ENCODE measurements around the gene EMILIN2. TPM values are rescaled to one million over a fixed set of nuclear protein-coding genes. Genes with fewer than 3 reads are reported as not detected.

The EMILIN2 gene
- polyA plus RNA-seq, 1 donor: 23.1 TPM

DNA sequence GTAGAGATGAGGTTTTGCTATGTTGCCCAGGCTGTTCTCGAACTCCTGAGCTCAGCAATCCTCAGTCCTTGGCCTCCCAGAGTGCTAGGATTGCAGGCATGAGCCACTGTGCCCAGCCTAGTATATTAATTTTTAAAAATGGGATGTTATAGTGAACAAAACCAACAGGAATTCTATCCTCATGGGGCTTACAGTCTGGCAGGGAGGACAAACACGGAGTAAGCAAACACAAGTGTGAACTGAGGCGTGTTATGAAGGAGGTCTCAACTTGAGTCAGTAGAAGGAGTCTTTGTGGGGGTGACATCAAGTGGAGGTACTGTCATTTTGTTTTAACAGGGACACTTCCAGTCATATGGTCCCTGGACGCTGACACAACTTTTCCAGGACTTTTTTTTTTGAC lies 33.1 kb downstream of the EMILIN2 start:
- no peak for DNase-seq

DNA sequence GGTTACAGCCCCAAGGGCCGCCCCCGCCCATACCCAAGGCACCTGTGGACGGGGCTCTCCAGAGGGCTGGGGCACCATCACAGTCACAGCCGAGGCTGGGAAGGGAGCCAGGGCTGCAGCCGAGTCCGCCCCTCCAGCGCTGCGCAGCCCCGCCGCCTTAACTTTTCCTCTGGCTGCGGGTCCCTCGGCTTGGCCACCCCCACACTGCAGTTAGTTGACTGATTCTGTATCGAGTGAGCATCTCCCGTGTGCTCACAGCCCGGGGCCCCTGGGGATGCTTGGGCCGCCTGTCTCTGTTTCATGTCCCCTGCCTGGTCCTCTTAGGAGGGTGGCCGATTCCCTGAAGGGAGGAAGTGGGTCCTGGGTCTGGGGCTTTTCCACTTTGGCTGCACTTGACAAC lies 33.7 kb downstream of the EMILIN2 start:
- no peak for DNase-seq

DNA sequence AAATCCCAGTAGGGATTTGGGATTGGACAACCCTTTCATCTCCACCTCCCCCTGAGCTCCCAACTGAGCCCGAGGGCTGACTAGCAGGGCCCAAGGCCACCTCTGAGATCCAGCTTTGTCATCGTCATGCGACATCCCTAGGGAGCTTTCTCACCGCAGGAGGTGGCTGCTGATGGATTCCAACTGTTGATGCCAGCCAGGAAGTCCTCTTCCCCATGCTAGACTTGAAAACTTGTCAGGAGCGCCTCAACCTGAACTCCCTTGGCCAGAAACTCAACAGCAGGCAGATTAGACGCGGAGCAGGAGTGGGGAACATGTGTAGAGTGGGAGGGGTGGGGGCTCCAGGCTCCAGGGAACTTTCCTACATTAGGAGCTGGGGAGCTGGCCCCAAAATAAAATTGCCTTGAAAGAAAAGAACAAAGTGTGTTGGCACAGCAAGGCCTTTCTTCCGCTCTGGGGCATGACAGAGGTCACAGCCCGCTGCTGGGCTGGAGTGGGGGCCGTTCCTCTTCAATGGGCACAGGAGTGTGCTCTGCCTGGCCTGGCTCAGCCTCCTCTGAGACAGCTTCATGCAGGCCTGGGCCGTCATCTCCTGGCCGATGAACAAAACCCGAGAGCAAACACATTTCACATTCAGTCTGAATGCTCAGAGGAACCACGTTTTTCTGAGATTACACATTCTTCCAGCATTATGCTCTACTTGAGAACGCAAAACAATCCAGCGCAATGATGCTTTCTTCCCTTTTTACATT lies 34.5 kb downstream of the EMILIN2 start:
- DNase-seq: peak; percentile 84

DNA sequence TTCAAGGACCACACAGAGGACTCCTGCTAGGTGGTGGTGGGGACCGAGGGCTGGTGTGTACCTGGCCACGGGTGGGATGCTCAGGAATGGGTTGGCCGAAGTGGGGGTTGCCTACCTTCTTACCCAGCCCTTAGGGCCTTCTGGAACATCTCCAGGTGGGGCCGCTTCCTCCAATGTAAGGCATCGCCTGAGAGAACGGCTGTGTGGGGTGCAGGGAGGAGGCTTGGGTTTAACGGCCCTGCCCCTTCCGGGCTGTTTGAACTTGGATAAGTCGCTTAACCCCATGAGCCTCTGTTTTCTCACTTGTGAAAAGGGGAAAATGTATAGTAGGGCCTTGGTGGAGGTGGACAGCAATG lies 35.0 kb downstream of the EMILIN2 start:
- no peak for DNase-seq

DNA sequence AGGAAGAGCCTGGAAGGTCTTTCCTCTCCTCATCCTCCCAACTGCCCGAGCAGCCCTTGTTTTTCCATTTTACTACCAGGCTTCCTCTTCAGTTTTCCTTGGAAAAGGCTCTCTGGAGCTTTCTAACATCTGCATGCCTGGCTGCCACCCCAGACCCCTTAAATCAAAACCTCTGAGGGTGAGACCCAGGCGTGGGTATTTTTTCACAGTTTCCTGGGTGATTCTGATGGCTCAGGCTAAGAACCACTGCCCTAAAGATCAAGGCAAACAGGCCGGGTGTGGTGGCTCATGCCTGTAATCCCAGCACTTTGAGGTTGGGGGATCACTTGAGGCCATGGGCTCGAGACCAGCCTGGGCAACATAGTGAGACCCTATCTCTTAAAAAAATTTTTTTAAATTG lies 35.4 kb downstream of the EMILIN2 start:
- DNase-seq: no peak

DNA sequence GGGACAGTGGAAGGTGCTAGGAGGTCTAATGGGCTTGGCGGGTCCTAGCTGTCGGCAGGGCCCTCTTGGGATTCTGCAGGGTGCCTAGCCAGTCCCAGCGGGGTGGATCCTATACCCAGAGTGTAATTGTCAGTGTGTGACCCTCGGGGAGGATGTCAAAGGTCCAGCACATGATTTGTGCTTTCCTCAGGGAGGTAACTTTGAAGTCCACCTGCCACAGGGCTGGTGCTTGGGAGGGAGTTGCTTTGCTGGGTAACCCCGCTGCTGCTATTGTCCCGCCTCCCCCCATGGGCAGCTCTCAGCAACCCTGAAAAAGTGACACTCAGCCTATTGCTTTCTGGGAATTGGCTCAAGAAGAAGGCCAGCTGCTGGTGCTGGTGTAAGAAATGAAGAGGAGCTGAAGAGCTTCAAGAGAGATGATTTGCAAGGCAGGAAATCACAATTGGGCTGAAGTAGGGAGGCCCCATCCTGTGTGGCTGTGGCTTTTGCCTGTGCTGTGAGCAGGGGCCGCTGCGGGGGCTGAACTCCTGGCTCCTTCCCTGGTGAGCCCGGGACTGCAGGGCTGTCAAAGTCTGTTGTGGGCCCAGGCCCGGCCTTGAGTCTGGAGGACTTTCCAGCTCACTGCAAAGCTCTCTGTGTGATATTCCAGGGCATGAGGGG lies 36.4 kb downstream of the EMILIN2 start:
- DNase-seq: no peak

DNA sequence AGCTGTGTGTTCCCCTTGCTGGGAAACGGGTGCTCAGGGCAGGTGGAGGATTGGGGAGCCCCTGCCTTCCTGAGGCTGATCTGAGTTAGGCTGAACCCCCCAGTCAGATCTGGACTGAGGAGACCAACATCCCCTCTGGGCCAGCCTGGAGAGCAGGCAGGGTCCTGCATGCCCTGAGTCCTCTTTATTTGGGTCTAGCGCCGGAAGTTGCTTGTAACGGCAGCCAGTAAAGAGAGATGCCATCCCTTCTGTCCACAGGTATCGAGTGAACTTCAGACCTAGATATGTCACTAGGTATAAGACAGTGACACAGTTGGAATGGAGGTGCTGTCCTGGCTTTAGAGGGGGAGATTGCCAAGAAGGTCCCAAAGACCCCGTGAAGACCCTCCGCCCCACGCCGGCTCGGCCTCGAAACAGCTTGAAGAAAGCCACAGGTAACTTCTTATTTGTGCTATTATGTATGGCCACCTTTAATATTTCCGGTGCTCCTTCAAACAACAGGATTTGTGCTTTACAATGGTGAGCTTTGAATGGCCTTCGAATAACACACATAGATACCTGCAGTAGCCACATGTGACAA lies 38.0 kb downstream of the EMILIN2 start:
- DNase-seq: no peak

DNA sequence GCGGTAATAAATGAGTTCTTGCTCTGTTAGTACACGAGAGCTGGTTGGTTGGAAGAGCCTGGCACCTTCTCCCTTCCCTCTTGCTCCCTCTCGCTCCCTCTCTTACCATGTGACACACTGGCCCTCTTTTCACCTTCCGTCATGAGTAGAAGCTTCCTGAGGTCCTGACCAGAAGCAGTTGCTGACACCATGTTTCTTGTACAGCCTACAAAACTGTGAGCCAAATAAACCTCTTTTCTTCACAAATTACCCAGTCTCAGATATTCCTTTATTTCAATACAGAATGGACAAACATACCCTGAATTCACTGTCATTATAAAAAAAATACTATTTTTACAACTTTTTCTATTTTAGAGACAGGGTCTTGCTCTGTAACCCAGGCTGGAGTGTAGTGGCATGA lies 40.7 kb downstream of the EMILIN2 start:
- DNase-seq: no peak

DNA sequence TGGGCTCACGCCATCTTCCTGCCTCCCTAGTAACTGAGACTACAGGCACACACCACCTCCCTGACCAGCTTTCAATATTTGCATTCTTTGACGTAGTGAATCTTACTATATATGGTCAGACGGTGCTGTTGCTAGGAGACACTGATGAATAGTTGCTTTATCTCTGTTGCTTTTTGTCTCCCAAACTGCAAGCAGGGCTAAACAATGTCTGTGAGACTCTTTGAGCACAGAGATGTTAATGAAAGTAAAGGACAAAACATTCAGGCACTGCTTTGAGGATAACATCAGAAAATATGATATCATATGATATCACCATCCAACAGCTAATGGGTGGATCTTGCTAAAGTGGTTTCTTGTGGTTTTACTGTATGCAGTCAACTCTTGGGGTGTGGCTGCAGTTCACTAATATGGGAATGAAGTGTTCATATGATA lies 43.0 kb downstream of the EMILIN2 start:
- no peak for DNase-seq

DNA sequence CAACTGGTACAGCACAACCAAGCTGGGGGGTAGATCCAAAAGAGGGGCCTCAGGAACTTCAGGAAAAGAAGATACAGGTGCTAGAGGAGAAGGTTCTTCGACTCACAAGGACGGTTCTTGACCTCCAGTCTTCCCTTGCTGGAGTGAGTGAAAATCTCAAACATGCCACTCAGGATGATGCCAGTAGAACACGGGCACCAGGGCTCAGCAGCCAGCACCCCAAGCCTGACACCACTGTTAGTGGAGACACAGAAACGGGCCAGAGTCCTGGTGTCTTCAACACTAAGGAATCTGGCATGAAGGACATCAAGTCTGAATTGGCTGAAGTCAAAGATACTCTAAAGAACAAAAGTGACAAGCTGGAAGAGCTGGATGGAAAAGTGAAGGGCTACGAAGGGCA lies 43.8 kb downstream of the EMILIN2 start:
- DNase-seq: no peak

DNA sequence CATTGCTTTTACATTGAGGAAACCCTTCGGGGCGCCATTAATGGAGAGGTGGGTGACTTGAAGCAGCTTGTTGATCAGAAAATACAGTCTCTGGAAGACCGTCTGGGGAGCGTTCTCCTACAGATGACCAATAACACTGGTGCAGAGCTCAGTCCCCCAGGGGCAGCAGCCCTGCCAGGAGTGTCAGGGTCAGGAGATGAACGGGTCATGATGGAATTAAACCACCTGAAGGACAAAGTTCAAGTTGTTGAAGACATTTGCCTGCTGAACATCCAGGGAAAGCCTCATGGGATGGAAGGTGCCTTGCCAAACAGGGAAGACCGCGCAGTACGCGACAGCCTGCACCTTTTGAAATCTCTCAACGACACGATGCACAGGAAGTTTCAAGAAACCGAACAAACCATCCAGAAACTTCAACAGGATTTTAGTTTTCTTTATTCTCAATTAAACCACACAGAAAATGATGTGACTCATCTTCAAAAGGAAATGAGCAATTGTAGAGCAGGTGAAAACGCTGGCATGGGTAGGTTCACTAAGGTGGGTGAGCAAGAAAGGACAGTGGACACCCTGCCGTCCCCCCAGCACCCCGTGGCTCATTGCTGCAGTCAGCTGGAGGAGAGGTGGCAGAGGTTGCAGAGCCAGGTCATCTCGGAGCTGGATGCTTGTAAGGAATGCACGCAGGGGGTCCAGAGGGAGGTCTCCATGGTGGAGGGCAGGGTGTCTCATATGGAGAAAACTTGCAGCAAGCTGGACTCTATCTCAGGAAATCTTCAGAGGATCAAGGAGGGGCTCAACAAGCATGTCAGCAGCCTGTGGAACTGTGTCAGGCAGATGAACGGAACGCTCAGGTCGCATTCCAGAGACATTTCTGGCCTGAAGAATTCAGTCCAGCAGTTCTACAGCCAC lies 45.0 kb downstream of the EMILIN2 start:
- no peak for DNase-seq

DNA sequence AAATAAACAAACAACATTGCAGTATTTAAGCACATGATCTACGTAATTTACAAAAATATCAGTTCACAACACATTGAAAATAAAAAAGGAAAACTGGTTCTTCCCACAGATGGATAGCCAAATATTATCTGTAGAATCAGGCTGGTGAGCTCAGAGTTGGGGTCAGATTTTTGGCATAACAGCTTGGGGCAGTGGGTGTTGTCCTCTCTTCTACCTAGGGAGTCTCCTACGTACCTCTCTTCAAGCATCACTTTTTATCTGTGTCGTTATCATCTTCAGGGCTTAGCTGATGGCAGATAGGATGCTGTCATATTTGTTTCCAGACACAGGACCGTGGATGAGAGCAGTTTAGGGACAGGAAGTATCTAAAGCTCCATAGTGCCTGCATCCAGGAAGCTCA lies 46.2 kb downstream of the EMILIN2 start:
- DNase-seq: no peak

DNA sequence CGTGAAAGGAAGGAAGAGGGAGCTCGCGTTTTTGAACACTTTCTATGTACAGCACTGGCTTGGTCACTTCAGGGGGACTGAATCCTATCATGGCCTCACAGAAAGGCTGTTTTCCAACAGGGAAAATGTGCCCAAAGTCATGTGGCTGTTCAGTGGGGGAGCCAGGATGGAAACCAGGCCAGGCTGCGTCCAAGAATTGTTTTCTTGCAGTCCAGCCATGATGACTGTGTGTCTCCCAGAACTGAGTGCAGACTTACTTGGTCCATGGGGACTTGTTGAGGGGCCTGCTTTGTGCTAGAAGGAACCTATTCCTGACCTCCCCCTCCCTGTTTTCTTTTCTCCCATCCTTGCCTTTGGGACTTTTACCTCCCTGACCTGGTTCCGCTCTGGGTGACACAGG lies 46.9 kb downstream of the EMILIN2 start:
- no peak for DNase-seq

DNA sequence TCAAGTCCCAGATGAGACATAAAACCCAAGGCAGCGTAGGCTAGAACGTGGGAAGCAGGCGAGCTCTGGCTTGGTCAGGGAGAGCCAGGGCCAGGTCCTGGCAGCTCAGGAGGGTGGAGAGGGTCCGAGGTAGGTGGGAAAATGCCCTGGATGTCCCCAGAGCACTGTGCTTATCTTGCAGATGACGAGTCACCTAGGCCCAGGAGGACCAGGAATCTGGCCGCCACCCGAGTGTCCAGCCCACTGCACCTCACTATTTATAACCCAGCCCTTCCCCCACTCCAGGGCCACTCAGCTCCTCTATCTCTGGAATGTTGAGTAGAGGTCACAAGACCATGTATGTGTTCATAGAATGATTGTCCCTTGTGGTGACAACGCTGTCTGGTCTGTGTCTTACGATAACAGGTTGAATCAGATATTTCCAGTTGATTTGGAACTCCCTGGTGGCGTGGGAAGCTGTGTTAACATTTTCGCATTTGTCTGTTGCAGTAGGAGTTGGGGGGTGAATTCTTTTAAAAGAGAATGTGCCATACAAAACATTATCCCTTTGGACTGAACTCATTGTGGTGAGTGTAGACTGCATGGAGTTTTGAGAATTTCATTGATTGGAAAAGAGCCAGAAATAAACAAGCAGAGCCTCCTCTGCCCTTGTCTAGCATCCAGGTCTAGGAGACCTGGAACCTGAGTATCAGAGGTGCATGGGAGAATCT lies 47.5 kb downstream of the EMILIN2 start:
- no peak for DNase-seq

DNA sequence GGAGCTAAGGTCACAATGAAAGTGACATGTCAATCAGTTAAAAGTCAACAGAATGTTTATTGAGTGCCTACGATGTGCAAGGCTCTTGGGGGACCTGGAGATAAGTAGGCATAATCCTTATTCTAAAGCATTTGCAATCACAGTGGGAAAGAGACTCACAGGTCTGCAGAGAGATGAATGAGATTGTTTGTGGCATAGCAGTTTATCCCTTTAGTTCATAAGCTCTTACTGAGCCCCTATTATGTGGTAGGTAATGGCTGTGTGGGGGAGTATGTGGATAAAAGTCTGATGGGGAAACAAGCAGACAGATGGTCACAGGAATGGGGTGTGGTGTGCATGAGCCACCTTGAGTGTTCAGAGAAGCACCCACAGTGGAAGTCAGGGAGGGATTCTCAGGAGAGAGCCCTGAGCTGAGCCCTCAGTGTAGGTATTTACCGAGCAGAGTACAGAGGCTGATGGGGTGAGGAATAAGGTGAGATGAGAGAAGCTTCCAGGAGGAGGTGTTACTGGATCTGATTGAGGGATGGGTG lies 48.1 kb downstream of the EMILIN2 start:
- DNase-seq: no peak

DNA sequence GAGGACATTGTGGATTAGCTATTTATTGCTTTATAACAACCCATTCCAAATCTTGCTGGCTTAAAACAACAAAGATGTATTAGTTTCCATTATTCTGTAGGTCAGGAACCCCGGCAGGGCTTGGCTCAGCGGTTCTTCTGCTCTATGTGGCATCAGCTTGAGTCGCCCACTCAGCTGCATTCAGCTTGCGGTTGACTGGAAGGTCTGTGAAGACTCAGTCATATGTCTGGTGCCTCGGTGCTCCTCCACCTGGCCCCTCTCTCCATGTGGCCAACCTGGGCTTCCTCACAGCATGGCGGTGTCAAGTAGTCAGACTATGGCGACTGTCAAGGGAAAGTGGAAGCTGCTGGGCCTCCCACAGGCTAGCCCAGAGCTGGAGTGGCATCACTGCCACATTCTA lies 48.6 kb downstream of the EMILIN2 start:
- no peak for DNase-seq

DNA sequence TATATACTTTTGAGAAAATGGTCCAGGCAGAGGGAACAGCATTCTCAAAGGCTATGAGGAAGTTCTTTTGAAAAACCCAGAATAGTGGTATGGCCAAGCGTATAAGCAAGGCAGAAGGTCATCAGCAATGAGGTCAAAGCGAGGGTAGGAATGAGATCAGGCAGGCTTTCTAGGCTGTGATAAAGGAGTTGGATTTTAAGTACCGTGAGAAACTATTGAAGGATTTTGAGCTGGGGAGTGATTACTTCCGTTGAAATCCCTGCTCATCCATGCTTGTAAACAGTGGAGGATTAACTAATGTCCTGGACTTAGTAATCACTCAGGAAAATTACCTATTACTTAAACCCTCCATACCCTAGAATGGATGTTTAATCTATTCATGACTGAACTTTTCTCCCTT lies 50.2 kb downstream of the EMILIN2 start:
- DNase-seq: no peak

DNA sequence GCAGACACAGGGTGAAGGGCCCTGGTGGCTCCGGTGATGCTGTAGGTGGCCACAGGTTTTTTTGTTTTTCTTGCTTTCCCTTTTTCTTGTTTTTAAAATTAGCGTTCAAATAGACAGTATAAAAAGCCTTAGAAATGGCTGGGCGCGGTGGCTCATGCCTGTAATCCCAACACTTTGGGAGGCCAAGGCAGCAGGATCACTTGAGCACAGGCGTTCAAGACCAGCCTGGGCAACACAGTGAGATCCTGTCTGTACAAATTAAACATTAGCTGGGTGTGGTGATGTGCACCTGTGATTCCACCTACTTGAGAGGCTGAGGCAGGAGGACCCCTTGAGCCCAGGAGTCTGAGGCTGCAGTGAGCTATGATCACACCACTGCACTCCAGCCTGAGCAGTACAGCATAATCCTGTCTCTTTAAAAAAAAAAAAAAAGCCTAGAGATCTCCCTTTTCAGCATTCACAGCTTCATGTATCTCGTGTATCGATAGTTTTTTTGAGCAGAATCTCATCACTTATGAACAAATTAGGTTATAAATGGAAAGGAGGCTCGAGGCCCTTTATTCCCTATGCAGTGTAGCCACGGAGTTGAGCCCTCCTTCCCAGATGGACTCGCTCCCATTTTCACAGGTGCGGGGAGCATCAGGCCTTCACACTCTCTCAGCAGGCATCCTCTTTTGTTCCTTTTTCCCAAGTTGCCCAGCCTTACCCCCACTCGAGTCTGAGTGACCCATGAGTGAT lies 50.8 kb downstream of the EMILIN2 start:
- no peak for DNase-seq

DNA sequence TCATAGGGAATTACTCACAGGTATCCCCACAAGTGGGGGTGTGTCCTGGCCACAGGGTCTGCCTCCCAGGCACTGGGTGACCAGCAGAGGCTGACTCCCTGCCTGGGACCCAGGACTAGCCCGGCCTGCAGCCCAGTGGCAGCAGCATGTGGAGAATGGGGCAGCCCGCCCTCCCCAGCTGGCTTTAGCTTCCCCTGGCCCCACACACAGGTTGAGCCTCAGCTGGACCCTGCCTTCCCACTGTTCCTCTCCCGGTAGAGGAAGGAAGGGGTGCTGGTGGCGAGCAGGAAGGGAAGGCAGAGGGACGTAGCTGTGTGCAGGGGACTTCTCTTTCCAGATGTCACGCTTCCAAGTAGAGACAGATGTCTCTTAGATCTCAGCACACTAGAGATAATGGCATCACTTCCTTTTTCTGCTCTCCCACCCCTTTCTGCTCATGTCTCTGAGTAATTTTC lies 51.4 kb downstream of the EMILIN2 start:
- DNase-seq: peak; percentile 63

DNA sequence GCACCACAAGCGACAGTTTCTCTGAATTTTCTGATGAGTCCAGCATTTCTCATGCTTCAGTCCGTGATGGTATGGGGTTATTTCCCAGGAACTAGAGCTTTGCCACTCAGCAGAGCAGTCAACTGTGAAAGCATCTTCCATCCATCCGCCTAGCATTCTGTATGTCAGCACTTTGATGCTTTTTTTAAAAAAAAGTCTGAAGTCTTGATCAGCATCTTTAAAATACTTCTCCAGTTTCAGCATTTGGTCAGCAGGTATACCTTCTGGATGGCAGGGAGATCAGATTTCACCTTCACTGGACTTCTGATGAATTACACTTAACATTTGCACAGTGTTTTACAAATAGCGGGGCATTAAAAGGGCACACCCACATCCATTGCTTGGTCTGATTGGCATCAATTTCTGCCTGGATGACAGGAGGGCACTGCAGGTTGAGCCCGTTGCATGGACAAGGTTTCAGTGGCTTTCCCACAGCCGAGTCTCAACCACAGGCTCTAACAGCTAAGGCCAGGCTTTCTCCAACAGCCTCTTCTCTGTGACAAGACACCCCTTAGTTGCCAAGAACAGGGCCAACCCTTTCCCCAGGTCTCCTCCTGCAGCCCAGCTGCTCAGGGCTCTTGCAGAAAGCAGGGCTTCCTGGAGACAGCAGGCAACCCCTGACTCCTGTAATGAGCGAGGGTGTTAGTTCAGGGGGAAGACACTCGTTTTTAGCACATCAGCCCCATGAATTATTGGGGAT lies 54.0 kb downstream of the EMILIN2 start:
- DNase-seq: no peak
